Glomerular endothelial cell (primary cell): ENCODE data around the gene ZNF239. TPM values are rescaled to one million over a fixed set of nuclear protein-coding genes. Genes with fewer than 3 reads are reported as not detected.
"Not testable (repeated sequence)": the region's sequence is repeated elsewhere in the genome, so short reads cannot be mapped to it uniquely, and the experiment has no call there.

Source experiments
- DNase-seq: peaks from one replicate; pipeline ENCODE4 v3.0.0-alpha.2; 2011; ENCODE audit warnings: low read depth, low spot score; ENCODE audit errors: extremely low read depth
- total RNA-seq: library from RNA; depleted of rRNA; stranded (reverse); fragments of >200 nt; gene quantifications from 2 replicates; pipeline ENCODE4 v1.2.3, GENCODE V29; 2015

The ZNF239 gene
- total RNA-seq, 1 donor from 2014 or later: 2.3 TPM

GRCh38 chr10:43584051-43584450 lies 9.6 kb upstream of the ZNF239 start:
- DNase-seq: no peak

- DNase-seq: no peak
Measured at GRCh38 chr10:43576580-43576979, 2.2 kb upstream of the ZNF239 start.

- no peak for DNase-seq
Measured at GRCh38 chr10:43576062-43576461, 1.6 kb upstream of the ZNF239 start.

- no peak for DNase-seq
Measured at GRCh38 chr10:43574906-43575305, 490 bp upstream of the ZNF239 start.

- DNase-seq: no peak
Measured at GRCh38 chr10:43573250-43574000, 991 bp downstream of the ZNF239 start.

DNA sequence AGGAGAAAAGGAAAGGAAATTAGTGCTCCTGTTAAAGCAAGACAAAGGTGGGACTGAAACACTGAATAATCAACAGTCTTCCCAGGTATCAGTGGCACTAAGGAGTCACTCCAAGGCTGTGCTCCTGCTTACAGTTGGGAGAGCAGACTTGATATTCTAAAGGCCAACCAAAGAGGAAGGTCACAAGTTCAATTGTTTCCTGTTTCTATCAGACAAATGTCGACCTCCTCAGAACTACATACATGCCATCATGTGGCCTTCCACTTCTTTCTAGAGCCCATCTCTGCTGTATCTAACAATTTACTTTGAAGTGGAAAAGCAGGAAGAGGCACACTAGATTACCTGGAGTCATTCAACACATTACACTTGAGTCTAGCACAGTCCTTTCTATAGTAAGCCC lies 3.4 kb downstream of the ZNF239 start:
- no peak for DNase-seq

DNA sequence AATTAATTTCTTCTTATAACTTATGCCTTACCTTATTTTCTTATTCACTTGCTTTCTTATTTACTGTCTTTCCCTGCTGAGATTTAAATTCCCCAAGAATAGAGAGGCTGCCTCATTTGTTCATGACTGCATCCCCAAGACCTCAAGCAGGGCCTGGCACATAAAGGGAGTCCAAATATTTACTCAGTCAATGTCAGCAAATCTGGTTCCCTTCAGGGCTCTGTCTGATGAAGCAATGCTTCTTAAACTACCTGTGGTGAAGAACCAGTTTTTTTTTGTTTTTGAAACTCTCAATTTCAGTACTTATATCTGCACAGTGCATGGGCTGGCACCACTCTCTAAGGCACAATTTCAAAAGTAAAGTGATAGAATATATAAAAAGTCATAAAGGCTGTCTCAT lies 4.7 kb downstream of the ZNF239 start:
- no peak for DNase-seq

DNA sequence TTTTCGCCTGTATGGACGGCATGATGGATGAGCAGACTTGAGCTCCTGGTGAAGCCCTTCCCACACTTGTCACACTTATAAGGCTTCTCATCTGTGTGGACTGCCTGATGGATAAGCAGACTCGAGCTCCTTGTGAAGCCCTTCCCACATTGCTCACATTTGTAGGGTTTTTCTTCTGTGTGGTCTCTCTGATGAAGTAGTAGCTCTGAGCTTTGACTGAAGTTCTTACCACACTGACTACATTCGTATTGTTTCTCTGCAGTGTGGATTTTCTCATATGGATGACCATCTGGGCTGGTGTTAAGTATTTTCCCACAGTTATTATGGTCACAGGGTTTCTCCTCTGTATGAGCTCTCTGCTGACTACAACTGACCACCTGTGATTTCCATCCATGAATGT lies 17.2 kb downstream of the ZNF239 start:
- DNase-seq: no peak

GRCh38 chr10:43543746-43544145 lies 30.7 kb downstream of the ZNF239 start:
- DNase-seq: not testable (repeated sequence)

GRCh38 chr10:43524434-43525247 lies 49.8 kb downstream of the ZNF239 start:
- no peak for DNase-seq

Other genes with a start within 250 kb of the ZNF239 start
- gene FXYD4, start 203.0 kb downstream of the ZNF239 start, total RNA-seq: not detected in 2 replicates
- 175 and 203 TPM in 2 replicates for gene HNRNPF, start 165.4 kb downstream of the ZNF239 start, total RNA-seq
- gene ZNF487, start 137.5 kb downstream of the ZNF239 start, total RNA-seq: 2.0 and 3.3 TPM in 2 replicates
- 0.76 and 1.2 TPM in 2 replicates for gene ZNF485, start 31.8 kb upstream of the ZNF239 start, total RNA-seq
- gene ZNF32, start 74.3 kb upstream of the ZNF239 start, total RNA-seq: 17.6 and 26.6 TPM in 2 replicates